ENCODE data around the gene TMEM219. TPM values are rescaled to one million over a fixed set of nuclear protein-coding genes. Genes with fewer than 3 reads are reported as not detected.
"Not testable (repeated sequence)": the region's sequence is repeated elsewhere in the genome, so short reads cannot be mapped to it uniquely, and the experiment has no call there.

The TMEM219 gene
- total and polyA plus RNA-seq, 4 donors: 88.0 to 244 (median 152) TPM

DNA sequence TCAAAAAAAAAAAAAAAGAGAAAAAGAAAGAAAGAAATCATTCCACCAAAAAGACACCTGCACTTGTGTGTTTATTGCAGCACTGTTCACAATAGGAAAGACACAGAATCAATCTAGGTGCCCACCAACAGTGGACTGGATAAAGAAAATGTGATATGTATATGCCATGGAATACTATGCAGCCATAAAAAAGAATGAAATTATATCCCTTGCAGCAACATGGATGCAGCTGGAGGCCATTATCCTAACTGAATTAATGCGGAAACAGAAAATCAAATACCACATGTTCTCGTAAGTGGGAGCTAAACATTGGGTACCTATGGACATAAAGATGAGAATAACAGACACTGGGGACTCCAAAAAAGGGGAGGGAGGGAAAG lies 55.4 kb downstream of the TMEM219 start:
- H3K4me3 ChIP-seq (ENCODE audit: low read length in 2 of 2): no peak overlapping the region
- no peak for DNase-seq
- 98% methylated on average over 2 of the region's 2 CpGs for WGBS, 2 donors
- H3K27me3 ChIP-seq (ENCODE audit: control insufficient read depth in 1 of 2, insufficient read depth in 2 of 2, low read length in 1 of 2): no peaks in the 10 kb centered on the region
- H3K36me3 ChIP-seq (ENCODE audit: control insufficient read depth in 1 of 2, insufficient read depth in 2 of 2, low read length in 1 of 2): no peaks in the 10 kb centered on the region
- no peaks in the 10 kb centered on the region for H3K9me3 ChIP-seq (ENCODE audit: control insufficient read depth, low read length)
- H3K27ac ChIP-seq (ENCODE audit: low read depth in 1 of 2, low read length in 2 of 2): no peak overlapping the region
- intact Hi-C loops (cut with DNase I): no loop called here
- no peak for ATAC-seq (ENCODE audit: low FRiP score)
- H3K4me1 ChIP-seq (ENCODE audit: control insufficient read depth in 1 of 2, insufficient read depth in 2 of 2, low read length in 2 of 2): no peaks in the 10 kb centered on the region

DNA sequence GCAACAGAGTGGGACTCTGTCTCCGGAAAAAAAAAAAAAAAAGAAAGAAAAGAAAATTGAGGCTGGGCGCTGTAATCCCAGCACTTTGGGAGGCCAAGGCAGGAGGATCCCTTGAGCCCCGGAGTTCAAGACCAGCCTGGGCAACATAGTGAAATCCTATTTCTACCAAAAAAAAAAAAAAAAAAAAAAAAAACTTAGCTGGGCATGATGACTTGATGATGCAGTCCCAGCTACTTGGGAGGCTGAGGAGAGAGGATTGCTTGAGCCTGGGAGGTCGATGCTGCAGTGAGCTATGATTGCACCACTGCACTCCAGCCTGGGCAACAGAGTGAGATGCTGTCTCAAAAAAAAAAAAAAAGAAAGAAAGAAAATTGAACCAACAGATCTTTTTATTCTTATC lies 56.1 kb downstream of the TMEM219 start:
- WGBS, 2 donors: 80 to 92% methylated on average over 4 of the region's 4 CpGs
- H3K9me3 ChIP-seq (ENCODE audit: control insufficient read depth, low read length); H3K4me1 ChIP-seq (ENCODE audit: control insufficient read depth in 1 of 2, insufficient read depth in 2 of 2, low read length in 2 of 2); H3K27ac ChIP-seq (ENCODE audit: low read depth in 1 of 2, low read length in 2 of 2); ATAC-seq (ENCODE audit: low FRiP score); H3K27me3 ChIP-seq (ENCODE audit: control insufficient read depth in 1 of 2, insufficient read depth in 2 of 2, low read length in 1 of 2); H3K36me3 ChIP-seq (ENCODE audit: control insufficient read depth in 1 of 2, insufficient read depth in 2 of 2, low read length in 1 of 2); H3K4me3 ChIP-seq (ENCODE audit: low read length in 2 of 2); intact Hi-C loops (cut with DNase I); DNase-seq: not testable (repeated sequence)

DNA sequence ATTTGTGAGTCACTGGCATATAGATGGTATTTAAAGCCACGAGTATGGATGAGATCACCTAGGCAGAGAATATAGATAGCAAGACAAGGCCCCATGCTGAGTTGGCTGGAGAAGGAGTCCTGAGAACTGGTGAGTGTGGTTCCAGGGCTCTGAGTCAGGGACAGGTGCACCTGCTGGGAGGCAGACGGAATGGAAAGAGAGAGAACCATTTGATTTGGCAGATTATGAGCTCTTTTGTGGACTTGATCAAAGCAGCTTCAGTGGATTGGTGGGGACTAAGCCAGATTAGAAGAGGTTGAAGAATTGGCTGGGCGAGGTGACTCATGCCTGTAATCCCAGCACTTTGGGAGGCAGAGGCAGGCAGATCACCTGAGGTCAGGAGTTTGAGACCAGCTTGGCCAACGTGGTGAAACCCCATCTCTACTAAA lies 56.9 kb downstream of the TMEM219 start:
- ATAC-seq (ENCODE audit: low FRiP score) (no peak), DNase-seq (no peak)
- intact Hi-C loops (cut with DNase I): no loop called here
- 67 to 69% methylated on average over 4 of the region's 4 CpGs for WGBS, 2 donors
- no peak overlapping the region for H3K4me3 ChIP-seq (ENCODE audit: low read length in 2 of 2)
- H3K27ac ChIP-seq (ENCODE audit: low read depth in 1 of 2, low read length in 2 of 2): no peak overlapping the region
- H3K36me3 ChIP-seq (ENCODE audit: control insufficient read depth in 1 of 2, insufficient read depth in 2 of 2, low read length in 1 of 2): no peaks in the 10 kb centered on the region
- H3K4me1 ChIP-seq (ENCODE audit: control insufficient read depth in 1 of 2, insufficient read depth in 2 of 2, low read length in 2 of 2): no peaks in the 10 kb centered on the region
- no peaks in the 10 kb centered on the region for H3K9me3 ChIP-seq (ENCODE audit: control insufficient read depth, low read length)
- H3K27me3 ChIP-seq (ENCODE audit: control insufficient read depth in 1 of 2, insufficient read depth in 2 of 2, low read length in 1 of 2): no peaks in the 10 kb centered on the region

Other genes starting within 250 kb of the TMEM219 start
- gene C16orf54, start 216.1 kb upstream of the TMEM219 start, total RNA-seq: 1 to 10 TPM; 2.6 to 3.1 TPM
- gene C16orf54, start 216.1 kb upstream of the TMEM219 start, polyA plus RNA-seq: 1 to 10 TPM in 1 of 2 donors, under 1 TPM in 1; 0.28 to 1.1 TPM
- under 1 TPM in 1 of 2 donors, not detected in 1; 0.12 TPM for gene ZG16, start 183.8 kb upstream of the TMEM219 start, total RNA-seq
- gene ZG16, start 183.8 kb upstream of the TMEM219 start, polyA plus RNA-seq: 10 to 100 TPM in 1 of 2 donors, 1 to 10 TPM in 1; 4.3 to 23.9 TPM
- gene KIF22, start 171.3 kb upstream of the TMEM219 start, total RNA-seq: 10 to 100 TPM in 1 of 2 donors, 1 to 10 TPM in 1; 7.4 to 13.0 TPM
- 10 to 100 TPM; 10.6 to 41.4 TPM for gene KIF22, start 171.3 kb upstream of the TMEM219 start, polyA plus RNA-seq
- gene MAZ, start 155.6 kb upstream of the TMEM219 start, total RNA-seq: 100 to 1,000 TPM; 109 to 127 TPM
- gene MAZ, start 155.6 kb upstream of the TMEM219 start, polyA plus RNA-seq: 100 to 1,000 TPM; 112 to 121 TPM
- gene PRRT2, start 149.9 kb upstream of the TMEM219 start, total RNA-seq: 10 to 100 TPM; 10.9 to 30.6 TPM
- 10 to 100 TPM in 1 of 2 donors, 1 to 10 TPM in 1; 5.3 to 36.6 TPM for gene PRRT2, start 149.9 kb upstream of the TMEM219 start, polyA plus RNA-seq
- 10 to 100 TPM; 14.9 to 29.7 TPM for gene PAGR1, start 145.9 kb upstream of the TMEM219 start, total RNA-seq
- gene PAGR1, start 145.9 kb upstream of the TMEM219 start, polyA plus RNA-seq: 10 to 100 TPM; 24.2 to 85.3 TPM
- gene MVP, start 141.6 kb upstream of the TMEM219 start, total RNA-seq: 100 to 1,000 TPM; 138 to 184 TPM
- 100 to 1,000 TPM in 1 of 2 donors, 10 to 100 TPM in 1; 76.8 to 186 TPM for gene MVP, start 141.6 kb upstream of the TMEM219 start, polyA plus RNA-seq
- gene CDIPT, start 98.9 kb upstream of the TMEM219 start, total RNA-seq: 10 to 100 TPM; 63.6 to 81.1 TPM
- 10 to 100 TPM; 60.9 to 98.0 TPM for gene CDIPT, start 98.9 kb upstream of the TMEM219 start, polyA plus RNA-seq
- 1 to 10 TPM in 1 of 2 donors, under 1 TPM in 1; 0.71 to 1.4 TPM for gene SEZ6L2, start 62.5 kb upstream of the TMEM219 start, total RNA-seq
- gene SEZ6L2, start 62.5 kb upstream of the TMEM219 start, polyA plus RNA-seq: under 1 TPM; 0.56 to 0.63 TPM
- gene ASPHD1, start 61.6 kb upstream of the TMEM219 start, total RNA-seq: under 1 TPM; 0.39 to 0.48 TPM
- under 1 TPM in 1 of 2 donors, not detected in 1; 0.46 TPM for gene ASPHD1, start 61.6 kb upstream of the TMEM219 start, polyA plus RNA-seq
- 10 to 100 TPM; 25.0 to 31.4 TPM for gene KCTD13, start 35.9 kb upstream of the TMEM219 start, total RNA-seq
- 10 to 100 TPM in 1 of 2 donors, 1 to 10 TPM in 1; 5.3 to 20.8 TPM for gene KCTD13, start 35.9 kb upstream of the TMEM219 start, polyA plus RNA-seq
- gene TAOK2, start 11.8 kb downstream of the TMEM219 start, total RNA-seq: 10 to 100 TPM; 37.5 to 57.7 TPM
- 10 to 100 TPM in 1 of 2 donors, 1 to 10 TPM in 1; 7.6 to 24.2 TPM for gene TAOK2, start 11.8 kb downstream of the TMEM219 start, polyA plus RNA-seq
- 1 to 10 TPM; 7.9 to 8.8 TPM for gene HIRIP3, start 33.5 kb downstream of the TMEM219 start, total RNA-seq
- gene HIRIP3, start 33.5 kb downstream of the TMEM219 start, polyA plus RNA-seq: 10 to 100 TPM; 13.3 to 23.6 TPM
- 10 to 100 TPM; 46.1 to 73.1 TPM for gene INO80E, start 34.2 kb downstream of the TMEM219 start, total RNA-seq
- gene INO80E, start 34.2 kb downstream of the TMEM219 start, polyA plus RNA-seq: 100 to 1,000 TPM in 1 of 2 donors, 10 to 100 TPM in 1; 51.0 to 108 TPM
- gene DOC2A, start 48.9 kb downstream of the TMEM219 start, total RNA-seq: 1 to 10 TPM in 1 of 2 donors, under 1 TPM in 1; 0.23 to 1.8 TPM
- gene DOC2A, start 48.9 kb downstream of the TMEM219 start, polyA plus RNA-seq: under 1 TPM in 1 of 2 donors, not detected in 1; 0.08 TPM
- gene C16orf92, start 61.1 kb downstream of the TMEM219 start, total RNA-seq: not detected
- gene C16orf92, start 61.1 kb downstream of the TMEM219 start, polyA plus RNA-seq: not detected
- gene TLCD3B, start 69.2 kb downstream of the TMEM219 start, total RNA-seq: not detected
- gene TLCD3B, start 69.2 kb downstream of the TMEM219 start, polyA plus RNA-seq: not detected
- 100 to 1,000 TPM; 791 to 861 TPM for gene ALDOA, start 103.7 kb downstream of the TMEM219 start, total RNA-seq
- 100 to 1,000 TPM; 494 to 621 TPM for gene ALDOA, start 103.7 kb downstream of the TMEM219 start, polyA plus RNA-seq
- 10 to 100 TPM; 50.2 to 51.0 TPM for gene PPP4C, start 113.9 kb downstream of the TMEM219 start, total RNA-seq
- gene PPP4C, start 113.9 kb downstream of the TMEM219 start, polyA plus RNA-seq: 10 to 100 TPM; 58.0 to 70.3 TPM
- 1 to 10 TPM in 1 of 2 donors, under 1 TPM in 1; 0.62 to 1.4 TPM for gene TBX6, start 129.8 kb downstream of the TMEM219 start, total RNA-seq
- gene TBX6, start 129.8 kb downstream of the TMEM219 start, polyA plus RNA-seq: 1 to 10 TPM in 1 of 2 donors, not detected in 1; 1.7 TPM
- 10 to 100 TPM; 66.0 to 90.3 TPM for gene YPEL3, start 134.1 kb downstream of the TMEM219 start, total RNA-seq
- 100 to 1,000 TPM in 1 of 2 donors, 10 to 100 TPM in 1; 94.2 to 240 TPM for gene YPEL3, start 134.1 kb downstream of the TMEM219 start, polyA plus RNA-seq
- 10 to 100 TPM in 1 of 2 donors, 1 to 10 TPM in 1; 6.0 to 18.1 TPM for gene GDPD3, start 151.5 kb downstream of the TMEM219 start, total RNA-seq
- gene GDPD3, start 151.5 kb downstream of the TMEM219 start, polyA plus RNA-seq: 10 to 100 TPM in 1 of 2 donors, 1 to 10 TPM in 1; 2.1 to 22.8 TPM
- gene MAPK3, start 161.1 kb downstream of the TMEM219 start, total RNA-seq: 100 to 1,000 TPM in 1 of 2 donors, 10 to 100 TPM in 1; 95.0 to 138 TPM
- 100 to 1,000 TPM; 110 to 135 TPM for gene MAPK3, start 161.1 kb downstream of the TMEM219 start, polyA plus RNA-seq
- gene CORO1A, start 221.5 kb downstream of the TMEM219 start, total RNA-seq: 10 to 100 TPM; 38.4 to 42.8 TPM
- gene CORO1A, start 221.5 kb downstream of the TMEM219 start, polyA plus RNA-seq: 10 to 100 TPM; 12.8 to 48.2 TPM
- 10 to 100 TPM; 31.3 to 52.1 TPM for gene BOLA2B, start 231.6 kb downstream of the TMEM219 start, total RNA-seq
- gene BOLA2B, start 231.6 kb downstream of the TMEM219 start, polyA plus RNA-seq: 100 to 1,000 TPM in 1 of 2 donors, 10 to 100 TPM in 1; 81.6 to 145 TPM
- 10 to 100 TPM; 19.8 to 38.9 TPM for gene SLX1A, start 231.8 kb downstream of the TMEM219 start, total RNA-seq
- 10 to 100 TPM; 23.4 to 66.6 TPM for gene SLX1A, start 231.8 kb downstream of the TMEM219 start, polyA plus RNA-seq
- gene SULT1A3, start 237.2 kb downstream of the TMEM219 start, total RNA-seq: 10 to 100 TPM in 1 of 2 donors, 1 to 10 TPM in 1; 6.6 to 29.7 TPM
- gene SULT1A3, start 237.2 kb downstream of the TMEM219 start, polyA plus RNA-seq: 10 to 100 TPM; 19.7 to 91.1 TPM